Fibroblast of lung (primary cell): ENCODE results near the gene ENPP7. TPM values are rescaled to one million over a fixed set of nuclear protein-coding genes. Genes with fewer than 3 reads are reported as not detected.
A peak's percentile ranks its signal among the peaks of the same experiment; 100 is the strongest.

Experiments used
- DNase-seq, 2 donors: peaks; one replicate each; pipeline versions ENCODE4 v3.0.0 to v3.0.0-alpha.2; 2010; ENCODE audit warnings: low read depth in 2 of 2
- H2AFZ ChIP-seq: 2 replicates; pipeline ENCODE4 v1.5.1; 2012; ENCODE audit warnings: low read length, control low read depth, inconsistent platforms
- H3K27ac ChIP-seq: 2 replicates; pipeline ENCODE4 v1.5.1; 2011; ENCODE audit warnings: low read length, control low read depth; ENCODE audit not compliant: insufficient read depth
- H3K27me3 ChIP-seq: 2 replicates; pipeline ENCODE4 v1.5.1; 2011; ENCODE audit warnings: mild to moderate bottlenecking, low read length; ENCODE audit not compliant: control insufficient read depth, insufficient read depth
- H3K36me3 ChIP-seq: 2 replicates; pipeline ENCODE4 v1.5.1; 2011; ENCODE audit warnings: low read length; ENCODE audit not compliant: control insufficient read depth, insufficient read depth
- H3K4me1 ChIP-seq: 2 replicates; pipeline ENCODE4 v1.5.1; 2011; ENCODE audit warnings: low read length; ENCODE audit not compliant: control insufficient read depth, insufficient read depth; ENCODE audit errors: extremely low read depth
- H3K4me2 ChIP-seq: 2 replicates; pipeline ENCODE4 v1.5.1; 2011; ENCODE audit warnings: low read length, control low read depth; ENCODE audit not compliant: insufficient read depth; ENCODE audit errors: extremely low read depth
- H3K4me3 ChIP-seq, 4 experiments: fragments of 200-600 bp in 1 of 4; sonication (generic) in 1 of 4; replicated peaks in 1 of 4; 2 replicates each; pipeline ENCODE4 v1.5.1; 2011 to 2016; ENCODE audit warnings: low read length in 4 of 4, low read depth in 3 of 4, mild to moderate bottlenecking in 3 of 4, control low read depth in 2 of 4, inconsistent platforms in 1 of 4, mixed read lengths in 1 of 4; ENCODE audit not compliant: insufficient read depth in 1 of 4; ENCODE audit errors: control extremely low read depth in 1 of 4
- H3K79me2 ChIP-seq: 2 replicates; pipeline ENCODE4 v1.5.1; 2012; ENCODE audit warnings: mild to moderate bottlenecking, low read length, inconsistent platforms; ENCODE audit not compliant: control insufficient read depth, insufficient read depth
- H3K9ac ChIP-seq: 2 replicates; pipeline ENCODE4 v1.5.1; 2011; ENCODE audit warnings: mild to moderate bottlenecking, low read length, control low read depth; ENCODE audit not compliant: insufficient read depth
- H3K9me3 ChIP-seq: 2 replicates; pipeline ENCODE4 v1.5.1; 2012; ENCODE audit warnings: low read depth, low read length; ENCODE audit not compliant: control insufficient read depth, insufficient read depth
- H4K20me1 ChIP-seq: 2 replicates; pipeline ENCODE4 v1.5.1; 2011; ENCODE audit warnings: low read length; ENCODE audit not compliant: control insufficient read depth, insufficient read depth; ENCODE audit errors: extremely low read depth
- CTCF ChIP-seq, 2 donors: IDR thresholded peaks in 1 of 2; conservative IDR thresholded peaks in 1 of 2; 1 replicate in 1 of 2; 2 replicates in 1 of 2; pipeline ENCODE4 v1.5.1; 2011 to 2012; ENCODE audit warnings: low read length in 2 of 2, control low read depth in 1 of 2, inconsistent platforms in 1 of 2, low read depth in 1 of 2, mild to moderate bottlenecking in 1 of 2
- EZH2 ChIP-seq: IDR thresholded peaks from 2 replicates; pipeline ENCODE4 v1.5.1; 2012; ENCODE audit warnings: low read length, control low read depth, mild to moderate bottlenecking; ENCODE audit errors: missing control alignments
- polyA plus RNA-seq, 2 donors: library from polyadenylated mRNA; depleted of rRNA in 1 of 2; stranded (reverse) in 1 of 2; unstranded in 1 of 2; fragments of >200 nt; gene quantifications; 2 replicates each; pipeline ENCODE4 v1.2.1, GENCODE V29; 2011 to 2012; ENCODE audit warnings: missing spikeins in 1 of 2
- total RNA-seq: library from RNA; depleted of rRNA; stranded (reverse); fragments of >200 nt; gene quantifications from 2 replicates; pipeline ENCODE4 v1.2.1, GENCODE V29; 2014

The ENPP7 gene
- total and polyA plus RNA-seq, 2 donors (not counting 1 experiment from before 2014, with no cell fraction given): not detected

GRCh38 chr17:79777120-79777893 lies 46.6 kb downstream of the ENPP7 start:
- TF ChIP-seq EZH2: peak; percentile 56
- TF ChIP-seq CTCF (conservative IDR thresholded peaks at IDR 0.05 in 1 of 2, IDR thresholded peaks at IDR 0.05 in 1 of 2; ENCODE audit: low read depth in 1 of 2, low read length in 2 of 2): peak; percentile 19 to 27
- Histone ChIP-seq H3K9ac (no peak overlapping the region), H4K20me1 (no peaks in the 10 kb centered on the region), H3K79me2 (no peaks in the 10 kb centered on the region), H3K4me1 (peaks cover 2% of the 10 kb centered on the region), H3K36me3 (peaks cover 1% of the 10 kb centered on the region), H3K4me2 (peak overlapping the region; percentile 48), H3K27ac (no peak overlapping the region), H3K4me3 (peak overlapping the region in 3 of 4 experiments; percentile 29 to 49 (median 38)), H2AFZ (no peak overlapping the region), H3K9me3 (no peaks in the 10 kb centered on the region), H3K27me3 (peaks cover 38% of the 10 kb centered on the region)
- DNase-seq: peak; percentile 42 to 67

- Histone ChIP-seq H3K27ac (no peak within 1 kb of the TSS), H3K4me3 (peak within 1 kb of the TSS; percentile 46 to 62 (median 54)), H3K9ac (peak within 1 kb of the TSS; percentile 13), H3K36me3 (peaks cover 1% of the 10 kb centered on the region), H3K27me3 (peaks cover 38% of the 10 kb centered on the region), H3K9me3 (no peaks in the 10 kb centered on the region), H4K20me1 (no peaks in the 10 kb centered on the region), H3K4me2 (peak within 1 kb of the TSS; percentile 74), H2AFZ (peak within 1 kb of the TSS; percentile 55), H3K79me2 (no peaks in the 10 kb centered on the region), H3K4me1 (peaks cover 2% of the 10 kb centered on the region)
- peak; percentile 55 for DNase-seq
- TF ChIP-seq EZH2 (no peak), CTCF (conservative IDR thresholded peaks at IDR 0.05 in 1 of 2, IDR thresholded peaks at IDR 0.05 in 1 of 2; ENCODE audit: low read depth in 1 of 2, low read length in 2 of 2) (no peak)
Measured at GRCh38 chr17:79777894-79778503, 47.3 kb downstream of the ENPP7 start, which contains the start of gene CBX2. CBX2 (plus strand) TSS chr17:79778148; CDS start chr17:79778236, 88 bp downstream.

GRCh38 chr17:79778504-79779083 lies 47.9 kb downstream of the ENPP7 start:
- Histone ChIP-seq H3K4me3 (peak overlapping the region; percentile 46 to 62 (median 54)), H3K27me3 (peaks cover 35% of the 10 kb centered on the region), H3K79me2 (no peaks in the 10 kb centered on the region), H2AFZ (no peak overlapping the region), H3K4me1 (peaks cover 2% of the 10 kb centered on the region), H4K20me1 (no peaks in the 10 kb centered on the region), H3K9ac (peak overlapping the region; percentile 13), H3K27ac (no peak overlapping the region), H3K9me3 (no peaks in the 10 kb centered on the region), H3K36me3 (peaks cover 1% of the 10 kb centered on the region), H3K4me2 (peak overlapping the region; percentile 74)
- DNase-seq: no peak
- no peak for TF ChIP-seq CTCF (conservative IDR thresholded peaks at IDR 0.05 in 1 of 2, IDR thresholded peaks at IDR 0.05 in 1 of 2; ENCODE audit: low read depth in 1 of 2, low read length in 2 of 2)
- TF ChIP-seq EZH2: no peak
